Muscle of back (tissue), 13 donors: ENCODE results near the gene ACTRT2. TPM values are rescaled to one million over a fixed set of nuclear protein-coding genes. Genes with fewer than 3 reads are reported as not detected.

ENCODE experiments used
- DNase-seq, 3 donors: peaks; one replicate each; pipeline versions ENCODE4 v3.0.0 to v3.0.0-alpha.2; 2013
- long read RNA-seq, 9 donors: transcript quantifications; one replicate each; lab custom pipeline, GENCODE V29; 2026
- polyA plus RNA-seq, 10 donors: library from polyadenylated mRNA; unstranded; fragments of 120-200 nt; gene quantifications; one replicate each; pipeline ENCODE4 v1.2.1, GENCODE V29; 2013; ENCODE audit not compliant: insufficient read length in 10 of 10

ACTRT2 gene
- polyA plus RNA-seq = not detected
- long read RNA-seq, donor 1 = 0 reads
- long read RNA-seq, donor 2 = 0 reads
- long read RNA-seq, donor 3 = 0 reads
- long read RNA-seq, donor 4 = 0 reads
- long read RNA-seq, donor 5 = 0 reads
- long read RNA-seq, donor 6 = 0 reads
- long read RNA-seq, donor 7 = 0 reads
- long read RNA-seq, donor 8 = 0 reads
- long read RNA-seq, donor 9 = 0 reads

DNA sequence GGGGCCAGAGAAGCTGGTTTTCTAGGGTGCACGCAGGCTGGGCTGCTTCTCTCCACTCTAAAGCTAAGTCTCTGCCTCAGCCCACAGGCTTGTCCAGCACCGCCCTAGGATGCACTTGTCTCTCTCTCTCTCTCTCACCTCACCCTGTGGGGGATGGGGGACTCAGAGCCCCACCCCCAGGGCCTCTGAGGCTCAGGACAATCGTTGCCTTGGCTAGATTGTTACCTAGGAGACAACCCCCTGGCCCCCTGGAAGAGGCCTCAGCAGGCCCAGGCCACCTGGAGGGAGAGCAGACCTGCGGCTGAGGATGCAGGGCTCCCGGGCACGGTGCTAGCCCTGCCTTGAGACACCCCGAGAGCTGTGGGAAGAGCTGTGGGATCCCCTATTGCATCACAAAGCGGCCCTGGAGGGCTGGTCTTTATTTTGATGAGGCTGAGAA, at the start of gene ACTRT2:
ACTRT2 (plus strand) TSS at position 235 of the 439 bp plus-strand sequence. CDS start 220 bp downstream, outside the sequence.
- no peak for DNase-seq

DNA sequence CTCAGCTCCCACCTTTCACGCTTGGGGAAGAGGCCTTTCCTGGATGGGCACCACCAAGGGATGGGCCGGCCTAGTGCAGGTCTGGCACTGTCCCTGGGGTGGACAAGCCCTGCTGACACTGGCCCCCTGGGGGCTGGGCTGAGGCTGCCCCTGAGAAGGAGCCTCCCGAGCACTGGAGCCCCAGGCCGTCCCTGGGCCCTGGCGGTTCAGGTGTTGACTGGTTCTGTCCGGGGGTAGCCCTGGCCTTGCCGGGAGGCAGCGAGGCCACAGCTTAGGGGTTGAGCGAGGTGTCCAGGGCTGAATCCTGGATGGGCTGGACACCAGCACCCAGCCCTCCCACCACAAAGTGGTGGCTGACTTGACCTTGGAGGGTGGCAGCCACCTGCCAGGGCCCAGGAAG, 49.7 kb upstream of the ACTRT2 start:
- no peak for DNase-seq

DNA sequence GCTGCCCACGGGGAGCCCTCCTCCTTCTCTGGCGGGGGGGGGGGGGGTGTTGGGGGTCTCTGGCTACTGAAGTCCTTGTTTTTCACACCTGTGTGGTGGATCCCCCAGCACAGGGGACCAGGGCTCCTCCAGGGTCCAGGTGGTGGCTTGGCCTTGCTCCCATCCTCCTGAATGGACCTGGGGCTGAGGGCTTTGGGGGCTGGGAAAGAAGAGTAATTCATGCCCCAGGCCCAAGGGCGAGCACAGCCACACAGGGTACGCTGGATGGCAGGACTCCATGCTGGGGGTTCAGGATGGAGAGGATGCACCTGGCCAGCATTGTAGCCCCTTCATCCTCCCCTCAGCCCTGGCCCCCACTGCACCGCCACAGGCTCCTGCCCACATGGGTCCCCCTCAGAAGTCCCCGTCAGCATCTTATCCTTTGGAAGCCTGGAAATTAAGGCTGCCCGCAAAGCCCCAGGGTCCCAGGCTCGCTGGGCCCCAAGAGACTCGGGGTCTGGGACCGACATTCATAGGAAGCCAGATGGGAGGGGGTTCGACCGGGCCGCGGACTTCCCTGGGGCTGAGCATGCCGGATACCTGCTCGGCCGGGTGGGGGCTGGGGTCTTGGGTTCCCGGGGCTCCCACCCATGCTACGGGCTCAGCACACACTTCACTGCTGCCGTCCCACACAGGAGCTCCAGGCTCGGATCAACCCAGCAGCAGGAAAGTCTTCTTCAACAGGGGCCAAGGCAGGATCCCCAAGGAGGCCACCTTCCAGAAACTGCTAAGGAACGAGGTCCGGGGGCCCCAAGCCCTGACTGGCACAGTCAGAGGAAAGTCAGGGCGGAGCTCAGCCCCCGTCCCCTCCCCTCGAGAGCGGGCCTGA, 49.0 kb upstream of the ACTRT2 start:
- DNase-seq = no peak

DNA sequence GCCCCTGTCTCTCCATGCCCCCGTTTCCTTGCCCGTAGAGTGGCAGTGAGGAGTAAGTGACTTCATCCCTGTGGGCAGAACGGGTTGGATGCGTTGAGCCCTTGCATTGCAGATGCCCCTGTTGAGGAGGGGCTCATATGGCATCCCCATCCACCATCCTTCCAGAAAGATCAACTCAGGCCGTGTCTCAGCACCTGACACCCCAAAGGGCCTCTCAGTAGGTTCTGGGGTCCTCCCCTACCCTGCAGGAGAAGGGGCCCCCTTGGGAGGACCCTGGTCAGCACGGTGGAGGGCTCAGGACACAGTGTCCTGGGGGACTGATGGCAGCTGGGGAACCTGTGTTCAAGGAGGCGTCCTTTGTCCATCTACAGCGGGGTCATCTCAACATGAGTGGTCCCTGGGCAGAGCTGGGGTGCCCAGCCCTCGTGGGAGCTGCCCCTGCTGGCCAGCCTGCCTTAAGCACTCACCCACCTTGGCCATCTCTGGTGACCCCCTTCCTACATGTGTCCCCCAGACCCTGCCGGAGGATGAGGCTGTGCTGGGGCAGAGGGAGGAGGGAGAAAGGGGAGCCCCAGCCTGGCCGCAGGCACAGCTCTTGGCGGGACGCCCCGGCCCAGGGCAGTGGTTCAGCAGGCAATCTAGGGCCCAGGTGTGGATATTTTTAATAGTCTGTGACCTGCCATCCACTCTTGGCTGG, 48.2 kb upstream of the ACTRT2 start:
- no peak for DNase-seq

DNA sequence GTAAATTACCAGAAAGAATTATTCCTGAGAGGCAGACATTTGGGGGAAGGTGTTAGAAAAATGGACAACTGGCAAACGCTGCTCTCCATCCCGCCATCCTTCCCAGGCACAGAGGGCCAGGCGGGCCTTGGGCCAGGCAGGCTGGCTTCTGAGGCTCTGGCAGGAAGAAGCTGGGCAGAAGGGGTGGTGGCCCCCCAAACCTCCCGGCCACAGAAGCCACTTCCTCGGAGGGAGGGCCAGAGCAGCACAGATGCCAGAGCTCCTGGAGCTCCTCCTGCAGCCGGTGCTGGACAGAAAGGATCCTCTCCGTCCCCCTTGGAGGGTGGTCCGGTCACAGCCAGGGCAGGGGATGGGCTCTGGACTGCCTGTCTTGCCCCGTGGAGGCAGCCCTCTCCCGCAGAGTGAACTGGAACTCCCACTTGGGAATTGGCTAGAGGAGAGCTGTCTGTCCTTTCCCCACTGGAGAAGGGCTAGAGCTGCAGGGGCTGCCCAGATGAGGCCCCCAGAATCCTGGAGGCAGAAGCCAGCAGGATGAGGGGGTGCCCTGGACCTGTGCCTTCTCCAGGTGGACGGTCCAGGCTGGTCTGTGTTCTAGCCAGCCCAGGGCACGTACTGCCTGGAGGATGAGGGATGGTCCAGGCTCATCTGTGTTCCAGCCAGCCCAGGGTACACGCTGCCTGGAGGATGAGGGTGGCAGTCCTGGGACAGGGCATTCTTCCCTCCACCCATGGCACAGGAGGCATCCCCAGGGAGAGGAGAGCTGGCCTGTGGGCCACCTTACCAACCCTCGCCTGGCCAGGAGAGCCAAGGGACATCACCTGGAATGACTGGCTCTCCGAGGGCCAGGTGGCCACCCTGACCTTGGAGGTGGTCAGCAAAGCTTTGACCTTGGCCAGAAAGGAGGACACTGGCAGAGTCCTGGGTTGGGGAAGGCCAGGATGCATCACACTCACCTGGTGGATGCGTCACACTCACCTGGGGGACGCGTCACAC, 47.4 kb upstream of the ACTRT2 start:
- DNase-seq = no peak

DNA sequence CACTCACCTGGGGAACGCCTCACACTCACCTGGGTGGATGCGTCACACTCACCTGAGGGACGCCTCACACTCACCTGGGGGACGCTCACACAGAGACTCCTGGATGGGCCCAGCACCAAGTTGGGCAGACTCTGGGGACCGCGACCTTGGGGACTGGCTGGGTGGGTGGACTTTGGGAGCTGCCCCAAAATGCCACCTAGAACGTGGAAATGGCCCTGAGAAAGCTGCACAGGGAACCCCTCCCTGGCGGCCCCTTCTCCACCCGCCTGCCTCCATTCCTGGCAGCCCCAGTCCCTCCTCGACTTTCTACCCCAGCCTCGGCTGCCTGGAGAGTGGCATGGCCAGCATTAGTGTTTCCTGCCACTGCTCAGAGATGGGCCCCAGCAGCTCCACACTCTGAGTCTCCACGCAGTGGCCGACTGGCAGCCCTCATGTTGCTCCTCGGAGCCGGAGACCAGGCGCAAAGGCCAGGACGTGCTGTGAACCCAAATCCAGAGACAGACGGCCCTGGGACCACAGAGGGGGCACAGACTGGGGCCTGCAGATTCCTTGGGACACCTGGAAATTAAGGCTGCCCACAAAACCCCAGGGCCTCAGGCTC, 46.5 kb upstream of the ACTRT2 start:
- no peak for DNase-seq

DNA sequence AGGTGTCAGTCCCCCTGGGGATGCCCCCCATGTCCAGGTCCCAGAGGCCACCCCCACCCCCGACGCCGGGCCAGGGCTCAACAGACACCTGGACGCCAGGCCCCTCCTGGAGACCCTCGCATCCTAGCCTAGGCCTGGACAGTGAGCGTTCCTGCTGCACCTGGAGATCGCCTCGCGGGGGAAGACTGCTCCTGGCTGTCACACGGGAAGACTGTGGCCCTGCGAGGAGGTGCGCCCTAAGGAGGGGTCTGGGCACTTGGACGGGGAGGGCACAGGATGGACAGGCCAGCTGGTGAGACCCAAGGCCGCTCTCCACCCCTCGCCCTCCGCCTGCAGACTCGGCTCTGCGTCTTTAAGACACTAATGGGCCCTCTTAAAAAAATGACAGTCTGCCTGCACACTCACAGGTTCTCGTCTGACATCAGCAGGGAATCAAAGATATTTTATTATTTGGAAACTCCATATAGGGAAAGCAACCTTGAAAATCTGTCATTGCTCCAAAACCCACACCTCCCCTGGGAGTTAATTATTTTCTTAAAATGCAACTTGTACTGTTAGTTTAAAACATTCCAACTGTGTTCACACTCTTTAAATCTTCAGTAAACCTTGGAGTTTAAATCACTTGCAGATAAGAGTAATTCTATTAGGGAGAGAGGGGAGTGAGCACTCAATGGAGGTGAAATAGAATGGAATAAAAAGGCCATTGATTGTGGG, 45.6 kb upstream of the ACTRT2 start:
- no peak for DNase-seq

DNA sequence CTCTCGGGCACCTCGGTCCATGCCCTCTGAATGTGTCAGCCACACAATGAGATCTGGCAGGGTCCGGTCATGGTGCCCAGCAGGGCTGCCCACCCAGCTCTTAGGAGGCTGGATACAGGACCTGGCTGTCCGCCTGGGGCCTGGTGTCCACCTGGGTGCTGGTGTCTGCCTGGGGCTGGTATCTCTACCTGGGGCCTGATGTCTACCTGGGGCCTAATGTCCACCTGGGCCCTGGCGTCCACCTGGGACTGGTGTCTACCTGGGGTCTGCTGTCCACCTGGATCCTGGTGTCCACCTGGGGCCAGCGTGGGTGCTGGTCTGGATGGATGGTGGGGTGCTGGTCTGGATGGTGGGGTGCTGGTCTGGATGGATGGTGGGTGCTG, 45.1 kb upstream of the ACTRT2 start:
- no peak for DNase-seq

DNA sequence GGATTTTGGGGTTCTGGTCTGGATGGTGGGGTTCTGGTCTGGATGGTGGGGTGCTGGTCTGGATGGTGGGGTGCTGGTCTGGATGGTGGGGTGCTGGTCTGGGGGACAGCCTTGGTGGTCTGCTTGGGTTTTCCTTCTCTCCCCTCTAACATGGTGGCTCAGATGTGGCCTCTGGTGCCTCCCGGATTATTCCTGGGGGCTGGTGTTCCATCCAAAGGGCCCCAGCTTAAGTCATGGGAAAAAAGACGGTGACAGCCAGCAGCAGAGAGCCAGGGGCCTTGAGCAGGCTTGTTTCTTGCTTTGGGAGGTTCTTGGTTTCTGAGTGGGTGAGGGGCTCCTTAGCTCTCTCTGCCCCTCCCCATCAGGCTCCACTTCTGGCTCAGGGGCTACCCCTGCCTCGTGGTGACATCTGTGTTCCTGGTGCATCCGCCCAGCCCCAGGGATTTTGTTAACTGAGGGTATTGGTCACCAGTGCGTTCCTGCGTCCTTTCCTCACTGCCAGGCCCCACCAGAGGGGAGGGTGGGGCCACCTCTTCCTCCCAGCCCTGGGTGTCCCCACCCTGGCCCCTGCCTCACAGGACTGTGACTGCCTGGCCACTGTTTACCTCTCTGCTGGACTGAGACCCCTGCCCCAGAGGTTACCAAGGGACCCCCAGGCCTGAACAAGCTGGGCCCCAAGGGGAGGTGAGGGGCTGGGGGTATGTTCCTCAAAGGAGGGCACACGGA, 43.2 kb upstream of the ACTRT2 start:
- DNase-seq = no peak

DNA sequence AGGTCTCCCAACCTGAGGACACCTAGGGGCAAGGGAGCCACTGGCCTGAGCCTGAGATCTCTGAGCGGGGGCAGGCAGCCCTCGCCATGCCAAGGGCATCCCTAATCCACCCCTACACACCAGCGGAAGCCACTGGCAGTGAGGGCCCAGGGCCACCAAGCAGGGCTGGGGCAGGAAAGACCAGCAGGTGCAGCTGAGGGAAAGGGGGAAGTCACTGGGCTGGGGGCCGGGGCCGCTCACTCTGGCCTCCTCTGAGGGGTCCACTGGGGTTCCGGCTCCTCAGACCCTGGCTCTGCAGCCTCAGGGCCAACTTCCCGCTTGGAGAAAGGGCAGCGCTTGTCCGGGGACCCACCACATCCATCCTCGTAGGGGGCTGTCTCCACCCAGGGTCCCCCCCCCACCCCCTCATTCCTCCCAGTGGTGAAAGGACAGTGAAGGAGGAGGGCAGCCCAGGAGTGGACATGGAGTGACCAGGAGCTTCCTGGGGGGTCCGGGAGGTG, 42.5 kb upstream of the ACTRT2 start:
- no peak for DNase-seq

DNA sequence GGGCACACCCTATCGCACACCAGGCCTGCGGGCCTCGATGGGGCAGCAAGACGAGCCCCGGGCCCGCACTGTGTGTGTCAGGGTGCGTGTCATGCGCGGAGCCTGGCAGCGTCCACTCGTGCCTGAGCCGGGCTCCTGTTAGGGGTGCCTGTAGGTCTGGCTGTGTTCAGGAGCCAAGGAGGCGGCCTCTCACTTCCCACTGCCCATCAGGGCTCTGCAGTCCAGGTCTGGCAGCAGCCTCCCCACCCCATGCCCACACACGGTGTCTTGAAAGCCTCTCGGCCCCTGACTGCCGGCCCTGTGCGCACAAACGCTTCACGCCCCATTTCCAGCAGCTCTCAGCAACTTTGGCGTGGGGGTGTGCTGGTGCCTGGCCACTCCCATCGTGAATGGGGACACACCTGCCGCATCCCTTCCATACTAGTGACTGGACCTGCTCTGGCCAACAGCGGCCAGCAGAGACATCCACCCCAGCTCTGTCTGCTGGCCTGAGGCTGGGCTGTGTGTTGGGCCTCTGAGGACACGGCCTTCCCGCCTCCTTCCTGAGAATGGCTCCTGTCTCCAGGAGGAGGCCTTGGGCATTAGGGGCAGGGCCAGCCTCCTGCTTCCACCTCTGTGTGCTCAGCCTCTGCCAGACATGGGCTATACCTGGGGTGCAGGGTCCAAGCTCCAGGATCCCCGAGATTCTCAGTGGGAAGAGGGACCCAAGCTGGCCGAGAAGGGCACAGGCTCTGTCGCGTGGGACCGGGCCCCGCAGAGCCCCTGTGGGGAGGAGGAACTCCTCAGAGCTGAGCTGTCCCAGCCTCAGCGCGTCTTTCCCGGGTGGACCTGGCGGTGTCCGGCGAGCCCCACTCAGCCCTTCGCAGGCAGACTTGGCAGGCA, 41.8 kb upstream of the ACTRT2 start:
- no peak for DNase-seq

DNA sequence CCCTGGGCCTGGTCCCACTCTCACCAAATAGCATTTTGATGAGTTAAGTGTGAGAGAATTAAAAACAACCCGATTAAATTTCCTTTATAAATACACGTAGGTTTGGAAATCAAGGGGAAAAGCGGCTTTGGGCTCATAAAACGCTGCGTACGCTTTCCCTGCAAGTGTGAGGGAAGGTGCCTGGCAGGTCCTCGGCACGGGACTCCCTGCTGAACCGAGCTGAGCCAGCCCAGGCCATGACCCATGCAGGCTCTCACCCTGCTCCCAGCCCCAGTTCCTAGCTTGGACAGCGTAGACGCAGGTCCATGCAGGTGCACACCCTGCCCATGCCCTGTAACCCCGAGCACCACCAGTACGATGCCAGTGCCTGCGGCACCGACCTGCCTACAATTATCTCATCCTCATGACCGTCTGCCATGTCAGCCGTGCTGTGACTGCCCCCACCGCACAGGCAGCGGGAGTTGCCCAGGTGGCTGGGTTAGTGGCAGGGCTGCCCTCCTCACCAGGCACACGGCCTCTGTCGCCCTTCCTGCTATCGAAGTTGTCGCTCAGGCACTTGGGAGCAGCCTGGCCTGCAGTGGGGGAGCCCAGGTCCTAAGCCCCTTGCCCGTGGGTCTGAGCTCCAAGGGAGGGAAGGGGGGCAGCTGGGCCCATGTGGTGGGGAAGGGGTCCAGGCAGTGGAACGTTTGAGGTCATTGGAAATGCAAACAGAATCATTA, 41.0 kb upstream of the ACTRT2 start:
- DNase-seq = no peak

DNA sequence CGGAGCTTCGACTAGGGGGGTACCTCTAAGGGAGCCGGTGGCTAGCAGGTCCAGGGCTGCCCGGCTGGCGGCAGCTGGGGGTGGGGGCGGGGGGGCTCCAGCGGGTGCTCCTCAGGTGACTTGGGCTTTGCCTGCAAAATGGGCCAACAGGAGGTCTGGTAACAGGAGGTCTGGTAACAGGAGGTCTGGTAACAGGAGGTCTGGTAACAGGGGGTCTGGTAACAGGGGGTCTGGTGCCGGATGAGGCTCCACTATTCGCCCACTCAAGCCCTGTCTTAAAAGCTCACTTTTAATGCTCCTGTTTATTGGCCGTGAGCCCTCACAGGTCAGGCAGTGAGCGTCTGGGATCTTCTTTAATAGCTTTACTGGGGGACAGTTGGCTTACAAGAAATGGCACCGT, 40.4 kb upstream of the ACTRT2 start:
- no peak for DNase-seq

DNA sequence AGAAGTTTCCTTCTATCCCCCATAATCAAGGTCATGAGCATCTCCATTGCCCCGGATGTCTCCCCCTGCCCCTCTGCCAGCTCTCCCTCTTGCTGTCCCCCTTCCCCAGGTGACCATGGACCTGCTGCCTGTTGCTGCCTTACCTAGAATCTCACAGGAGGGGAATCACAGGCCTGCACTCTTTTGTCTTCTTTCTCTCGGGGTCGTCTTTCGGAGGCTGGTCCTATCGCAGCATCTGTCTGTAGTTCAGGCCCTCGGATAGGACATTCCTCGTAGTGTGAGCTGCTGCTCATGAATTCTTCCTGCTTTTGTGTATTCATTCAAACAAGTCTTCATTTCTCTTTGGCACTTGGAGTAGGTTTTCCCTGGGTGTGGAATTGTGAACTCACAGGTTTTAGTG, 39.9 kb upstream of the ACTRT2 start:
- no peak for DNase-seq

DNA sequence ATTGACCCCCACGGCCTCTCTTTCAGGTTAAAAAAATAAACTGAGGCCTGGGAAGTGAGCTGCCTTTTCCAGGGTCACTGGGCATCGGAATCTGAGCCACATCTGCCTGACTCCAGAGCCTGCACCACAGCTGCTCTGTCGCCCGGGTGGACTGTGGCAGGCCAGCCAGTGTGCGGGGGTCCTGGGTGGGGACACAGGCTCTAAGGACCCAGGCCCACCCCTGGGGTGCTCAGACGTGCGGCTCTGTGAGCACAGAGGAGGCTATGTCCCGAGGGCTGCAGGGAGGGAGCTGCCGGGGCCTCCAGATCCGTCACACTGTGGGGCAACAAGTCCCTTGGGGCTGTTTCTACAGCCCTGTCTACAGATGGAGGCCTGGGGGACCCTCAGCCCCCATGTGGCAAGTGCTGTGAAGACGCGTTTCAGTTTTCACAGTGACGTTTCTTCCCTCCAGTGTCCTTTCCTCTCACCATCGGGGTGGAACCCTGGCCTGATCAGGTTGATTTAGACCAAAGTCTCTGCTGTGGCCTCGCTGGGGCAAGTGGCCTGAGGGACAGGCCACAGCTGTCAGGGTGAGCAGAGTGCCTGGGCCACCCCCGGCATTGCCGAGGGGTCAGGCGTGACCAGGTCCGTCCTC, 39.2 kb upstream of the ACTRT2 start:
- no peak for DNase-seq

DNA sequence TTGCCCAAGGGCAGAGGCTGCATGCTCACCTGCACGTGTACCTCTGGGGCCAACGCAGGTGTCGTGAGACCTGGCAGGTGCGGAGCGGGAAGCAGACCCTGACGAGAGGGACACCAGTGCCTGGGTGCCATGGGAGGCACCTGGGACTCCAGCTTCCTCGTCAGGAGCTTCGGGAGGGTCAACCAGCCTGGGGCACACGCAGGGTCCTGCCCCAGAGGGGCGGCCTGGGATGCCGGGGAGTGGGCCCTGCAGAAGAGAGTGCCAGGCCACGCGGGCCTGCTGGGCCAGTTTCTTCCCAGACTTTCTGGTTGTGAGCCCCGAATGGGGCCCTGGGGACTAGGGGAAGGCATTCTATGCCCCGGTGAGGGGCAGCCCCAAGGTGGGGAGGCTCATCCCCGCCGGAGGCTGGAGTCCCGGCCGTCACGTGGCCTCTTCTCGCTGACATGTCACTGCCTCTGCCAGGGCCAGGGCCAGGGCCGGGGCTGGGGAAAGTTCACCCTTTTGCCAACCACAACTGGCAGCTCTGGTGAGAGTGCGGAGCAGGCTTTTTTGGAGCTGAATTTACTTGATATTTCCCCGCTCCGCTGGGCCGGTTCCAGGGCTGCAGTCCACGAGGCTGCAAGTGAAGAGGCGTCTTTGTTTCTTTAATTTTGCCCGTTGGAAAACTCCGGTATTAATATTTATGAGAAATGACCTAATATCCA, 38.5 kb upstream of the ACTRT2 start:
- DNase-seq = no peak

DNA sequence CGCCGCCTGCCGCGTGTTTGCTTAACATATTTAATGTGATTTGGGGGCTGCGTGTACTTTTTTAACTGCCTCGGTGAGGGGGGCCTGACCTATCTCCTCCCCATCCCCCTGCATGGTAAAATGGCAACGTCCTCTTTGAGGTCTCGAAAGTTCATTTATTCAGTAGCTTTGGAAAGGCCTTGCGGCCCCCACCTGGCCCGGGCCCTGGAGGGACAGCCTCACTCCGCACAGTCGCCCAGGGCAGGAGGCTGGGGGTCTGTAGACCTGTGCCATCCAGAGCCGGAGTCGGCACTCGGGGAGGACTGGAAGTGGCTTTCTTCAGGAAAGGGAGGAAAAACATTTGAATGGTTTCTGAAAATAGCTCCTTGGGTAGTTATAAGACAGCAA, 38.0 kb upstream of the ACTRT2 start:
- DNase-seq = no peak
